LNCAP (cell line): ENCODE measurements around the gene DDX51.

Experiments
- TF ChIP-seq, protein P1 (sequence below): fragments of 450-650 bp; IDR thresholded peaks from 2 replicates; pipeline ENCODE4 v1.5.1; 2017; ENCODE audit warnings: mild to moderate bottlenecking

The DDX51 gene

DNA sequence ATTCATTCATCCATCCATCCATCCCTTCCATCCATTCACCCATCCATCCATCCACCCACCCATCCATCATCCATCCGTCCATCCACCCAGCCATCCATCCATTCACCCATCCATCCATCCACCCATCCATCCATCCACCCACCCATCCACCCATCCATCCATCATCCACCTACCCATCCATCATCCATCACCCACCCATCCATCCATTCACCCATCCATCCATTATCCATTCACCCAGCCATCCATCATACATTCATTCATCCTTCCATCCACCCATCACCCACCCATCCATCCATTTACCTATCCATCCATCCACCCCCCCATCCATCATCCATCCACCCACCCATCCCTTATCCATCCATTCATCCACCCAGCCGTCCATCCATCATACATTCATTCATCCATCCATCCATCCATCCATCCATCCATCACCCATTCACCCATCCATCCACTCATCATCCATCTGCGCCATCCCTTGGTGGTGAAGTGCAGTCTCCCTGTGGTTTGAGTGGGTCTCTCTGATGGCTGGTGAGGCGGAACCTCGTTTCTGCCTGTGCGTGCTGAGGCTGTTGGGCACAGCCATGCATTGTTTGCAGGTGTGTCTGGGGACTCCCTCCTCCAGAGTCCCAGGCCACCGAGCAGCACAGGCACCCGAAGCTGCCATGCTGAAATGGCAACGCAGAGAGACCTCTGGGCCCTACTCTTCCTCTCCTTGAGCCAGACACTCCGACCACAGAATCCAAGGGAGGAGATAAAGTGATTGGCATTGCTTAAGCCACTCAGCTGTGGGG is 22.9 kb upstream of the DDX51 start:
- TF ChIP-seq, protein P1, sequence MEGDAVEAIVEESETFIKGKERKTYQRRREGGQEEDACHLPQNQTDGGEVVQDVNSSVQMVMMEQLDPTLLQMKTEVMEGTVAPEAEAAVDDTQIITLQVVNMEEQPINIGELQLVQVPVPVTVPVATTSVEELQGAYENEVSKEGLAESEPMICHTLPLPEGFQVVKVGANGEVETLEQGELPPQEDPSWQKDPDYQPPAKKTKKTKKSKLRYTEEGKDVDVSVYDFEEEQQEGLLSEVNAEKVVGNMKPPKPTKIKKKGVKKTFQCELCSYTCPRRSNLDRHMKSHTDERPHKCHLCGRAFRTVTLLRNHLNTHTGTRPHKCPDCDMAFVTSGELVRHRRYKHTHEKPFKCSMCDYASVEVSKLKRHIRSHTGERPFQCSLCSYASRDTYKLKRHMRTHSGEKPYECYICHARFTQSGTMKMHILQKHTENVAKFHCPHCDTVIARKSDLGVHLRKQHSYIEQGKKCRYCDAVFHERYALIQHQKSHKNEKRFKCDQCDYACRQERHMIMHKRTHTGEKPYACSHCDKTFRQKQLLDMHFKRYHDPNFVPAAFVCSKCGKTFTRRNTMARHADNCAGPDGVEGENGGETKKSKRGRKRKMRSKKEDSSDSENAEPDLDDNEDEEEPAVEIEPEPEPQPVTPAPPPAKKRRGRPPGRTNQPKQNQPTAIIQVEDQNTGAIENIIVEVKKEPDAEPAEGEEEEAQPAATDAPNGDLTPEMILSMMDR, result no peak

DNA sequence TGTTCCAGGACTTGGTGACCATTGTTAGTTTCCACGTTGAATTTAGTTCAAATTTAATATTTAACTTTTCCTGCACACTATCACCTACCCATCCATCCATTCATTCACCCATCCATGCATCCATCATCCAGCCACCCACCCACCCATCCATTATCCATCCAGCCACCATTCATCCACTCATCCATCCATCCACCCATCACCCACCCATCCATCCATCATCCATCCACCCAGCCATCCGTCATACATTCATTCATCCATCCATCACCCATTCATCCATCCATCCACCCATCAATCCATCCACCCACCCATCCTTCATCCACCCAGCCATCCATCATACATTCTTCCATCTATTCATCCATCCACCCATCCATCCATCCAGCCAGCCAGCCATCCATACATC is 22.0 kb upstream of the DDX51 start:
- TF ChIP-seq, protein P1, result no peak

DNA sequence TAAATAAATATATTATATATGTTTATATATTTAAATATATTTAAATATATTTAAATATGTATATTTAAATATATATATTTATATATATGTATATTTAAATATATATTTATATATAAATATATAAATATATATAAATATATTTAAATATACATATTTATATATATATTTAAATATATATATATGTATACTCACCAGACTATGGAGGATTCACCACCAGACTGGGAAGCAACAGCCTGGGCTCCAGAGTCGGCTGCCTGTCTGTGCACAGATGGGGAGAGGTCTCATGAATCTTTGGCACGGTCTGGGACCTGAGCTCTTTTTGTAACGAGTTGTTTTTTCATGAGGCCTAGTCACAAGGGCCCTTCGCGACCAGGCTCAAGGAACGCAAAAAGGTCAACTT is 21.5 kb upstream of the DDX51 start:
- TF ChIP-seq, protein P1, result no peak

DNA sequence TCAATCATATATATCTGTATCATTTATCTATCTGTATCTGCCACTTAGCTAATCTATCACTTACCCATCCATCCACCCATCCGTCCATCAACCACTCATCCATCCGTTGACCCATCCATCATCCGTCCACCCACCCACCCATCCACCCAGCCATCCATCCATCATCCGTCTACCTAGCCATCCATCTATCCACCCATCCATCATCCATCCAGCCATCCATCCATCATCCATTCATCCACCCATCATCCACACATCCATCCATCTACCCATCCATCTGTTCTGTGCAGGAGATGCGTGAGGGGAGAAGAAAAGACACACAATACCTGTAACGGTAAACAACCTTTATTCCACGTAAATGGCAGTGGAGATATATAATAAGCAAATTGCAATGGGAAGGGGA is 20.3 kb upstream of the DDX51 start:
- TF ChIP-seq, protein P1, result no peak

DNA sequence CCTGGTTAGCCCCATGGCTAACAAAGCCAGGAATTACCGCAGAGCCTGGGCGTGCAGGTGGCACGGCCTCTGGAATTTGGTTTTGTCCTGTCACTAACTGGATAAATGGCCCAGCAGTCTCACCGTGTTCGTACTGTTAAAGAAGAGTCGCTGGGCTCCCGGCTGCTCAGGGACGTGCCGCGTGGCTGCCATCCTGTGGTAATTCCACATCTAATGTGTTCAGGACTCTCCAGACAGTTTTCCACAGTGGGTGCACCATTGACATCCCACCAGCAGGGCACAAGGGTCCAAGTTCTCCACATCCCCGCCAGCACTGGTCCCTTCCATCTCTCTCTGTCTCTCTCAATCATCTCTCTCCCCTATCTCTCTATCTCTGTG is 19.8 kb upstream of the DDX51 start:
- TF ChIP-seq, protein P1, result no peak

DNA sequence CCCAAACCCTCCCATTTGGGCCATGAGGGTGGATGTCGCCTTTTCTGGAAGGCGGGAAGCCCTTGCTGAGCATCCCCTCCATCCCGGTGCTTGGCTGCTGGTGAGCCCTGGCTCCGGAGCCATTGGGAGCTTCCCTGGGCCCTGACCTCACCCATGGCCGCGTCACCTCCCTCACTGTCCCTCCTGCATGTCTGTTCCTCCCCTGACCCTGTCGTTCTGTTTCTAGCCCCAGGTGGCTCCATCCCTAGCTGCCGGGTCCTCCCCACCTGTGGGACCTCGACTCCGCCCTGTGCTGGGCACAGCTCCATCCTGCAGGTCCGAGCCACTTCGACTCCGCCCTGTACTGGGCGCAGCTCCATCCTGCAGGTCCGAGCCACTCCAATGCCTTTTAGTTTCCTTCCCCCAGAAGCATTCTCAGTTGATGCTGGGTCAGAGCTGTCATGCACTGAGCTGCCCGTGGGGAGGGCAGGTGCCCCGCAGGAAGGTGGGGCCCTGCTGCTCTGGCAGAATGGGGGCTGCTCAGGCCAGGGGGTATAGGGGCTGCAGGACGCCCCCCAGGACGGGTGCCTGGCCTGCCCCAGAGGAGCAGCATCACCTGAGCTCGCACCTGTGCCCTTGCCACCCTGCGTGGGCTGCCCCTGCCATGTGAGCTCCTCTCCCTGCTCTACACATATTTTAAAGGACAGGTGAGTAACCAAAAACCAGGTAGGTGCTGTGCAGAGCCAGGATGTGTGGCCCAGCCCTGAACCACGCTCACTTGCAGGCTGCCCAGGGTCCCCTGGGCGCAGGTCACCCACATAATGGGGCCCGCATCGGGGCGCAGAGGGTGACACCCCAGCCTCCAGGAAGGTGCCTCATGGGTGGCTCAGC is 19.2 kb upstream of the DDX51 start:
- TF ChIP-seq, protein P1, result no peak

DNA sequence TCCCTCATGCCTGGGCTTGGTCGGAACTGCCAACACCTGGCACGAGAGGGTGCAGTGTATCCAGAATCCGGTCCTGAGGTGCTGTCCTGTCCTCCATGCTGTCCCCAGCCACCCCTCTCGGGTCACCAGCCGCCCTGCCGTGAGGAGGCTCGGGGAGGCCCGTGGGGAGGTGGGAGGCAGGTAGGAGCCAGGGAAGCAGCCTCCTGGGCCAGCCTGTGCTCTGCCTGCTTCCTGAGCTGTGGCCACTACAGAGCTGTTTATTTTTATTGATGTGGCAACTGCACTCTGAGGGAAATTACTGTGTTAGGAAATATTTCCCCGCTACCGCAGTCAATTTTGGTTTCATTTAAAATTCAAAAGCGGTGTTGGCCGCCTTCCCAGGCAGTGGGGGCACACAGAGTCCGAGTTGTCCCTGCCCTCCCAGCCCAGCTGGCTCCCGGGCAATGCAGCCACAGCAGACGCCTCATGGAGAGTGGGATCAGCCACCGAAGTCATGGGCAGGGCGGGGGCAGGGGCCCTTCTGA is 18.5 kb upstream of the DDX51 start:
- TF ChIP-seq, protein P1, result no peak
